Measurements from ENCODE around the gene ALG1.
A peak's percentile ranks its signal among the peaks of the same experiment; 100 is the strongest.
"Not testable (repeated sequence)": the region's sequence is repeated elsewhere in the genome, so short reads cannot be mapped to it uniquely, and the experiment has no call there.

ALG1 gene

GRCh38 chr16:5075637-5076036, 4.0 kb downstream of the ALG1 start:
- DNase-seq, result no peak

DNA sequence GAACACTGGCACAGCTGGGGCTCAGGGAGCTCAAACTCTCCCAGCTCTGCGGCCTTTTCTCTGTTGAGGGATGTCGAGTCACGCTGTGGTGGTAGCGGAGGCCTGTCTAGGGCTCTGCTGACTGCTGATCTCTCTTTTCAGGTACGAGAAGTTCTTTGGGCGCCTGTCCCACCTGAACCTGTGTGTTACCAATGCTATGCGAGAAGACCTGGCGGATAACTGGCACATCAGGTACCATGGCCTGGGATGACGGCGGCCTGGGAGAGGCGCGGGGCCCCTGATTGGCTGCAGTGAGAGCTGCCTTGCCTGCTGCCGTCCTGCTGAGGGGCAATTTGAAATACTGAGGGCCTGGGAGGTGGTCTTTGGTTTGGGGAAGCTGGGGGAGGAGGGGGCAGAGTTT, 5.7 kb downstream of the ALG1 start:
- DNase-seq, result no peak

- no peak for DNase-seq
These were observed 7.0 kb downstream of the ALG1 start for GRCh38 chr16:5078626-5079025.

DNA sequence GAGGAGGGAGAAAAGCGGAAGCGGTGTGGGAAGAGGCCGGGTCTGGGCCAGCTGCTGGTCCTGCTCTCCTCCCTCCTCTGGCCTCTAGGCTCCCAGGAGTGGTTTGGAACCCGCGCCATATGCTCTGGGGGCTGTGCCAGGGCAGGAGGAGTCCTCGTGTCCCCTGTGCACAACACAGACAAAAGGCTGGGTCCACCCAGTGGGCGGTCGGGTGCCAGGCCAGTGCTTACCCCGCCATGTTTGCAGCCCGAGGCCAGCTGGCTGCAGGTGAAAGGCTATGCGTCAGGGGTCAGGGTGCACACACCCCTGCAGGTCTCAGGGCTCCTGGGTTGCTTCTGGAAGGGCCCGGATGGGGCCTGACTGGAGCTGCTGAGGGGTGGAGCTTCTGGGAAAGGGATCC, 8.8 kb downstream of the ALG1 start:
- not testable (repeated sequence) for DNase-seq

GRCh38 chr16:5080996-5081395, 9.4 kb downstream of the ALG1 start:
- DNase-seq, result not testable (repeated sequence)

- not testable (repeated sequence) for DNase-seq
These were observed 12.0 kb downstream of the ALG1 start for GRCh38 chr16:5083646-5084045.

DNA sequence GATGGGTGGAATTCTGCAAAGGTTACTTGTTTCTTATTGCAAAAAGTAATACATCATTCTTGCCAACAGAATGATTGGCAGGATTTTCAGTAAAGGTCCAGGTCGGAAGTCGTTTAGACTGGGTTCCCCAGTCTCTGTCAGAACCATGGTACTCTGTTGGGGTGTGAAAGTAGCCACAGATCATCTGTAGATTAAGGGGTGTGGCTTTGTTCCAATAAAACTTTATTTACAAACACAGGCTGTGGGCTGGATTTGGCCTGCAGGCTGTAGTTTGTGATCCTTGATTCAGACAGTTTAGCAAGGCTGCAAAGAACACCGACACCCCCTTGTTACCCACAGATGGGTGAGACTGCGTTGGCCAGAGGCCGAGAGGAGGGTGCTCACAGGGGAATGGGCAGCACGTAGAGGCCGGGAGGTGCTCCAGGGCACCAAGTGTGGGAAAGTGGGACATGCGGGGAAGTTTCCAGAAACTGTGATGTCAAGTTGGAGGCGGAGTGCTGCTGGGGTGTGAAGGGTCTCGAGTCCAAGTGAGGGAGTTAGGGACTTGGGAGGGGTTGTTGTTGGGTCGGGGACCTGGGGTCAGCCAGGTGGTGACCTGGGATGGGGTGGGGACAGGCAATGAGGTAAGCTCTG, 12.6 kb downstream of the ALG1 start:
- DNase-seq, result not testable (repeated sequence)

DNA sequence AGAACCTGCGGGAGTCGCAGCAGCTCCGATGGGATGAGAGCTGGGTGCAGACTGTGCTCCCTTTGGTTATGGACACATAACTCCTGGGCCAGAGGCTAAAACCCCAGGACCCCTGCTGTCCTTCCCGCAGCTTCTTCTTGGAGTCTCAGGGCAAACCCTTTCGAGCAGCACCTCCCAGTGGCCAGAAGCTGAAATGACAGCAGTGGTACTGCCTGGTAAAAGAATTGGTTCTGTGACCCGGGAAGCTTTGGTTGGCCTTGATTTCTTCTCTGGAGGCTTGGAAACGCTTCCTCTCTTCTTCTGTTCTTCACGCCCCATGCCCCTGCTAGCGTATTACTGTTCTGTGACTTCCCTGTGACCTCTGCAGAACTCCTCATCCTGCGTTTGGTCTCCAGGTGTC, 13.2 kb downstream of the ALG1 start:
- peak; percentile 27 for DNase-seq

GRCh38 chr16:5085716-5086115, 14.1 kb downstream of the ALG1 start:
- not testable (repeated sequence) for DNase-seq

GRCh38 chr16:5088086-5088790, 16.6 kb downstream of the ALG1 start:
- DNase-seq, result not testable (repeated sequence)

DNA sequence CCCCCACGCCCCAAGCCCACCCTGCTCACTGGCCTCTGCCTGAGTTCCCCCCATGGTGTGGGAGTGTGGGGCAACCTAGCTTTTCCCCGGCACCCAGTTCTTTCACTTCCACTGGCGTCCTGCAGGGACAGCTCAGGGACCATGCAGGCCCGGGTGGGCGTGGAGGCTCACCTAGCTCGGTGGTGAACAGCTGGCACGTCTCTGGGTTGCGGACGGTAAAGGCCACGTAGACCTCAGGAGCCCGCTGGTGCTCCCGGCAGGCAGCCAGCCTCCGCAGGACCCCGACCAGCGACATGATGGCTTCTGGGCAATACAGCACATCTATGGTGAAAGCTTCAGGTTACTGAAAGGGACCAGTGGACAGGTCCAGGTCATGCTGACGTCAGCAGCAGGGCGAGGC, 17.3 kb downstream of the ALG1 start:
- not testable (repeated sequence) for DNase-seq

DNA sequence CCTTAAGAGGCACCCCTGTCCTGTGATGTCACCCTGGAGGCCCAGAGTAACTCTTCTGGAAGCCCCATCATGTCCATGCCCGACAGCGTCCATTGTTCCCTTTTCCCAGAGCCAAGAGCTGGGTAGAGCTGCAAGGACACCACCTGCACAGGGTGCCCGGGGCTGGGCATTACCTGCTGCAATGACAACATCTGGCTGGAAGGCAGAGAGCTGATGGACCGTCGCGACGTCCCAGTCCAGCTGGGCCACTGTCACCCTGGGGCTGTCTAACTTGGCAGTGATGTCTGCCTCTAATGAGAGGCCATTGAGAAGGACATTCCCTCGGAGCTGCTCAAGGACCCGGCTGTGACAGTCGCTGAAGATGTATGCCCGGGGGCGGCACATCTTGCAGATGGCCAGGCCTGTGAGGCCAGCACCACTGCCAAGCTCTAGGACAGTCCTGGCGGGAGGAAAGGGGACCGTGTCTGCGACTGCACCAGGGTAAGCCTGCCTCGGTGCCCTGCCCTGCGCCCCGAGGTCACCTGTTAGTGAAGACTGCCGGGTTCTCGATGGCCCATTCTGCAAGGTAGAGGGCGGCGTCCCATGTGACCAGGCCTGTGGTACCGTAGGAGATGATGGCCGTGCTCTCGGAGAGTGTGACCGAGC, 18.4 kb downstream of the ALG1 start:
- DNase-seq, result not testable (repeated sequence)

DNA sequence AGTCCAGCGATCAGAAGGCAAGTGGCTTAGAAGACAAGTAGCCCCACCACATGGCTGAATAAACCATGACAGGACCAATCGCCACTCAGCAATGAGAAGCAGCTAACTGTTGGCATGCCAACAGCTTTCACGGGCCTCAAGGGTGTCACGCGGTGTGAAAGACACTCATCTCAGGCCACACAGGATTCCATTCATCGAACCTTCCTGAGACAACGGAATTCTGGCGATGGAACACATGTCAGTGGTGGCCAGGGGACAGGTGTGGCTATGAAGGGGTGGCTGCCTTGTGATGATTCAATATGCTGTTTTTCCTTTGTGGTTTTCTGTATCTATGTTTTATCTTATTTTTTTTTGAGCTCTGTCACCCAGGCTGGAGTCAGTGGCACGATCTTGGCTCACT, 18.9 kb downstream of the ALG1 start:
- not testable (repeated sequence) for DNase-seq

GRCh38 chr16:5093081-5093480, 21.4 kb downstream of the ALG1 start:
- not testable (repeated sequence) for DNase-seq

- not testable (repeated sequence) for DNase-seq
These were observed 22.1 kb downstream of the ALG1 start for GRCh38 chr16:5093746-5094145.

DNA sequence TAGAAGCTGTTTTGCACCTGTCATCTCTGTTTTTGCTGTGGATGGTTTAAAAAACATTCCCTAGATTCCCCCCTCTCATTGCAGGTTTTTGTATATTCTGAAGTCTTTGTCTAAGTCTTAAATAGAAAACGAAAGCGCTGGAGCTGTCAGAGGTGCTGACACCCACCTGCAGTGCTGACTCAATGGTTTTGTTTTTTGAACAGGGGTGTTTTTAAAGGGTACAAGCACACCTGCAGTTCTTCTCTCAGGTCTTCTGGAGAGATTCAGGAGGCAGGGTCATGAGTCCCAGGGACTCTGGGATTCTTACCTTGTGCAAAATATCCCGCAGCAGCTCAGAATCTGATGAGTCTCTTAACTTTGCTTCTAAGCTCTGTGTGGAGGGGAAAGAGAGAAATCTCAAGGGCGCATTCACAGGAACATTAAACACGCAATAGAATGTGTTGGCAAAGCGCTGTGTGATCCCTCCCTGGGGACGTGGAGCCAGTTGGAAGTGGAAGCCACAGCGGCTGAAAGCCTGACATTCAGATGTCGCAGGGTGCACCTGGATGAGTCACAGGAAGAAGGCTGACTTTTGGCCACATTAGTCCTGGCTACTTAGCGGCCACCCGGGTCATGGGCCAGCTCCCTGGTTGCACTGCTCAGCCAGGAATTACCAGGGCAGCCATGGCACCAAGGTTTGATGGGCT, 23.6 kb downstream of the ALG1 start:
- DNase-seq, result not testable (repeated sequence)

DNA sequence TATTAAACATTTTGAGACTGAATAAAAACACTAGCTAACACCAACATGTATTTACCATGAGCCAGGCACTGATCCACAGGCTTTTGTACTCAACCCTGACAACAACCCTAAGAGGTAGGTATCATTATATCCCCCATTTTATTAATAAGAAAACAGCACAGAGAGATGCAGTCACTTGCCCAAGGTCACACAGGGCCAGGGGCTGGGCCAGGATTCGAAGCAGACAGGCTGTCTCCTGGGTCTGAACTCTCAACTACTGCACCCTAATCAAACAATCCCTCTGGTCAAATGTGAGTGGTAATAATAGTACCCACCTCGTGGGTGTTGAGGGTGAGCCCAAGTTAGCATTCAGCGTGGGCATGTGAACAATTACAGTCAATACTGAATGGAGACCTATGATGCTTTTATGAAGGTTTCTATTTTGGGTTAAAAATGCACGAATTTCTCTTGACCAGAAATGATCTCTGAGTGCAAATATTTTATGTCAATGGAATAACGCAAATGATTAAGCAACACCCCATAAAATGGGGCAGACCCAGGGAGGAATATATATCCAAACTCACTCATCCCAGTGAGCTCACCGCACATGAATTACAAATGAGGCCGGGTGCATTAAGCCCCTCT, 24.9 kb downstream of the ALG1 start:
- DNase-seq, result not testable (repeated sequence)

DNA sequence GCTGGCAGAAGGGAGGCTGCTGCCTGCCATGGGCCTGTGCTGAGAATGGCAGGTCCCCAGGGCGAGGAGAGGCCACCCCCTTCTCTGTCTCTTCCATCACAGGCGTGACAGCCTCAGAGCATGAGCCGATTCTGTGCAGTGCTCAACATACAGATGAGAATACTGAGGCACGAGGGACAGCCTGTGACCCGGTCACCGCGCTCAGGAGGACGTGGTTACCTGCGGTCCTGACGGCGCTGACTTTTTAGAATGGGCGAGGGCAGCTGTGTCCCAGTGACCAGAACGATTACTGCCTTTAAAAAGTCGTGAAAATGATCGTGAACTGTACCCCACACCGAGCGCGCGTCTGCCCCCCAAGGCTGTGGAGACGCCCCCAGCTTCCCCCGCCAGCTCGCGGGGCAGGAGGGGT, 25.4 kb downstream of the ALG1 start:
- peak; percentile 23 for DNase-seq

DNA sequence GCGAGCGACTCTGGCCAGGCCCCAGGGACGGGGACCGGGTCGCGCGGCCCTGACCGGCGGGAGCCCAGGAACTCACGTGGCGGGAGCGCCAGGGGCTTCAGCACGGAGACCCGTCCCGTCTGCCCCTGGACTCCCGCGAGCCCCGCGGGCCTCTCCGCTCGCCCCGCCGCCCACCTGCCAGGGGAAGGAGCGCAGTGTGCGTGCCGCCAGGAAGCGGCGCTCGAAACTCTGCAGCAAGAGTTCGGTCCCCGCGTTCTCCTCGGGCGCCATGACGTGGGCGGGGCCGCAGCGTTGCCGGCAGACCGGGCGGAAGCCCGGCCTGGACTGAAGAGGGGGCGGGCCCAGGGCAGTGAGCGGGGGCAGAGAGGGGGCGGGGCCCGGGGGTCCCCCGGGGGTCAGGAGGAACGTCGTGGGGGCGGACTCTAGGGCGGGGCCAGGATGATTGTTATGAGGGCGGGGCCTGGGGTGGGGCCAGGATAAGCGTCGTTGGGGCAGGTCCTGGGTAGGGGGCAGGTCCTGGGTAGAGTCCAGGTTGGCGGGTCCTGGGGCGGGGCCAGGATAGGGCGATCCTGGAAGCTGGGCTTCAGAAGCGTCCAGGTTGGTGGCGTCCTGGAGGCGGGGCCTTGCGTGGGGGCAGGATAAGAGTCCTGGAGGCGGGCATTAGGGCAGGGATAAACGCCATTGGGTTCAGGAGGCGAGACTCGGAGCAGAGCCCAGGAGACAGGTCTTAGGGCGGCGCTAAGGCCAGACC, 26.0 kb downstream of the ALG1 start, which contains the start of gene EEF2KMT:
Gene EEF2KMT, minus strand, starts transcription at position 326 of the 751 bp plus-strand sequence. Its CDS starts 56 bp downstream, at position 270.
- DNase-seq, result peak; percentile 83

DNA sequence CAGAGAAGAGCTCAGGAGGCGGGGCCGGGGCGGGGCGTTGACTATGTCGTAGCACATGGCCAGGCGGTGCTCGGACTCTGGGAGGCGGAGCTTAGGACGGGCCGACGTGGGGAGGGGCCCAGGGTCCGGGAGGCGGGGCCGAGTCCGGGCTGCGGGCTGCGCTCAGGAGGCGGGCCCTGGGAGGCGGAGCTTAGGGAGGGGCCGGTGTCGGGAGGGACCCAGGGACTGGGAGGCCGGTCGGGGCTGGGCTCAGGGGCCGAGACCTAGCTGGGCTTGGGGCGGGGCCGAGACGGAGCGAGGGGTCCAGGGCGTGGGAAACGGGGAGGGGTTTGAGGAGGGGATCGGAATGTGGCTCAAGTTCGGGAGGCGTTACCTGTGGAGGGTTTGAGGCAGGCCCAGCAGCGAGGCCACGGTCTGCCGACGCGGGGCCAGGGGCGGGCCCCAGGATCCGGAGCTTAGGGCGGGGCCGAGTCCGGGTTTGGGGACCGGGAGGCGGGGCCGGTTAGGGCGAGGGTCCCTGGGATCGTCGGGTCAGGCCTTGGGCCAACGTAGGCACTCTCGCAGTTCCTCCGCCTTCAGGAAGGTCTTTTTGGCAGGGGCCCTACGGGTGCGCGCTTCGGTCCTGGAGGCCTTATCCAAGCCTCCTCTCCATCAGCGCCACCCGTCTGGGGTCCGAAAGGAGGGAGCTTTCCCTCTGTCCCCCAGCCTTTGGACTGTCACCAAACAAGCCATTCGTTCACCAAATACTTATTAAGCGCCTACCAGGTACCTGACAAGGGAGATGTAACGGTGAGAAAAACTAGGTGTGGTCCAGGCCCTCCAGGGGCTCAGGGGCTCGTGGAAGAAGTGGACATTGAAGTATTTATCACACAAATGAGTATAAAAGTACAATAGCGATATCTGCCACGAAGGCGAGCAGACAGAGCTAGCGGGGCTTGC, 26.8 kb downstream of the ALG1 start:
- peak; percentile 92 for DNase-seq

- DNase-seq, result not testable (repeated sequence)
These were observed 27.5 kb downstream of the ALG1 start for GRCh38 chr16:5099174-5099573.
